NCI-H748 (cell line): ENCODE measurements around the gene BCS1L.

Experiments
- DNase-seq: peaks from one replicate; lab custom pipeline; 2025; ENCODE audit not compliant: unreplicated experiment; lab: John Stamatoyannopoulos, UW

Gene BCS1L

DNA sequence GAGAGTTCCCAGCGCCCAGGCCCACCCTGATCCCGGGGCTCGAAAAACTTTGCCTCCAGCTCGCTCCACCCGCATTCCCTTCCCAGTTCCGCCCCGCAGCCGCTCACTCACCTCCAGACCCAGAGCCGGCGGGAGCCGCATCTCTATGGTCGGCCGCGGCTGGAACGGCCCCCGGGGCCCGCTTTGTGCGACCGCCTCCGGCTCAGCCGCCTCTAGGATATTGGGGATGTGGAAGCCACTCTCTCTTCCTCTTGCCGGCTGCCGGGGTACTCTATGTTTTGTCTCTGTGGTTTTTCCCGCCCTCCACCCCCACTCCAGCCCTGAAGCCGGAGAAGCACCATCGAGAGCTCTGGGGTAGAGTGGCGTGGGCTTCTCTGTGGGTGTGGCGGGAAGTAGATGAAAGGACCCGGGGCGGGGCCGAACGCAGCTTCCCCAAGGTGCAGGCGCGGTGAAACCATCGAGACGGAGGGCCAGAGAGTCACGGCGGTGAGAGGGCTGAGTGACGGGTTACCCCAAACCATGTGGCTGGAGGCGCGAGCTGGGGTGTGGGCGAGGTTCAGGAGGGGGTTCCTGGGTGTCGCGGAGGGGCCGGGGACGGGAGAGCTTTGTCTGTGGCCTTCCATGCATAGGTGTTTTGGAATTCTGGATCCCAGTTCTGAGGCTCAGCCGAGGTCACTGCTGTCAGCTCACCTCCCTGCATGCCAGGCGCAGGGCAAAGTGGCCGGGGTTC lies at the start of gene BCS1L, which contains the start of gene ZNF142:
TSS of gene BCS1L (plus strand) at position 426 of the 730 bp plus-strand sequence. CDS start 1,305 bp downstream, outside the sequence.
TSS of gene ZNF142 (minus strand) at position 366 of the 730 bp plus-strand sequence. CDS start 3,194 bp downstream, outside the sequence.
- peak; percentile 94 for DNase-seq

GRCh38 chr2:218615868-218616315 lies 43.6 kb upstream of the BCS1L start:
- DNase-seq: no peak

DNA sequence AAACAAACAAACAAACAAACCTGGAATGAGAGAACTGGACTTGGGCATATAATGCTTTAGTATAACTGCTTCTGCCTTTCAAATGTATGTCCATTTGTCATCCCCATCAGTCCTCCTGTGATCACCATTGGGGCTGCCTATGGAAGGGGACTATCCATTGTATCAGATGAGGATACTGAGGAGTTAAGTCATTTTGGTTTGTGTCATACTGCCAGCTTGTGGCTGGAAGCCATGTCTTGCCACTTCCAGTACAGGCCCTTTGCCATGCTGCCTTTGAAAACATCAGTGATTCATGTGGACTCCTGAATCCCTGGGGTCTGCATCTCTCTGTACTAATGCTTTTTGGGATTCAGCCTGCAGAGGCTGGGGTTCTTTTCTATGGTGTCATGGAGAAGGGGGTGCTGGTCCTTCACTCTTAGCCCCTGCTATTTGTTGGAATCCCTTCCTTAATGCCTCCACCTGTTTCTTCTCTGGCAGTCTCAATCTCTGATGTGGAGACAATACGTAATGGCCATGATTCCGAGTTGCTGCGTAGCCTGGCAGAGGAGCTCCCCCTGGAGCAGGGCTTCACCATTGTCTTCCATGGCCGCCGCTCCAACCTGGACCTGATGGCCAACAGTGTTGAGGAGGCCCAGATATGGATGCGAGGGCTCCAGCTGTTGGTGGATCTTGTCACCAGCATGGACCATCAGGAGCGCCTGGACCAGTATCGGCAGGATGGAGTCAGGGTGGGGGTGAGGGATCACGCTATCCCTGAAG lies 41.2 kb upstream of the BCS1L start:
- DNase-seq: no peak

DNA sequence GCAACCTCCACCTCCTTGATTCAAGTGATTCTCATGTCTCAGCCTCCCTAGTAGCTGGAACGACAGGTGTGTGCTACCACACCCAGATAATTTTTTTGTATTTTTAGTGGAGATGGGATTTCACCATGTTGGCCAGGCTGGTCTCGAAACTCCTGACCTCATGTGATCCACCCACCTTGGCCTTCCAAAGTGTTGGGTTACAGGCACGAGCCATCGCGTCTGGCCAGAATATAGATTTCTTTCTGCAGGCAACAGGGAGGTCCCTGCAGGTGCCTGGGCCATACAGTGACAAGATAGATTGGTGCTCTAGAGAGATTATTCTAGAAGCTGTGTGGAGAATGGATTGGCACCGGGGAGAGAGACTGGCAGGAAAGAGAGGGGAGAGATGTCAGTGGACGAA lies 38.5 kb upstream of the BCS1L start:
- no peak for DNase-seq

DNA sequence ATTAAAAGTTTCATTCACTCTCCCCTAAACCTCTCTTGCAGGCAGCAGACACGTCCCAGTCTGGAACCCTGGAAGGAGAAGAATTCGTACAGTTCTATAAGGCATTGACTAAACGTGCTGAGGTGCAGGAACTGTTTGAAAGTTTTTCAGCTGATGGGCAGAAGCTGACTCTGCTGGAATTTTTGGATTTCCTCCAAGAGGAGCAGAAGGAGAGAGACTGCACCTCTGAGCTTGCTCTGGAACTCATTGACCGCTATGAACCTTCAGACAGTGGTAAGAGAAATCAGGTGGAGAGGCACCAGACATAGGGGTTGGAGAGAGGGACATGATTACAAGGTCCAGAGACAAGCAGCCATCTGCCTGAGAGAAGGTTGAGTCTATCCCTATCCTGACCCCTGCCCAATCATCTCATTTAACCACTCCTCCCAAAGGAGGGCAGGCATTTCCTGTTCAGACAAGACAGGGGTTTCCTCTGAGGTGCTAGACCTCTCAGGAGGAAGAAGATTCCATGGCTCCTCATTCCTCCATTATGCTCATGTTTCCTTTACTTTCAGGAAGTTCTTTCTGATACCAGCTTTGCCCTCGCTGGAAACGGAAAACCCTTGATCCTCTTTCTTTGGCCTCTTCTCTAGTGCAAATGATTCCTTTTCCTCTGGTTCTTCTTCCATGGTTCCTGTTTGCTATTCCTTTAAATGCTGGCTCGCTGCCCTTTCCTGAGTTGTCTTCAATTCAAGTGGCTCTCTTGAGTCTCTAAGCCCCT lies 36.7 kb upstream of the BCS1L start:
- DNase-seq: no peak

GRCh38 chr2:218623366-218623705 lies 36.1 kb upstream of the BCS1L start:
- no peak for DNase-seq

- no peak for DNase-seq
These were observed 33.1 kb upstream of the BCS1L start for GRCh38 chr2:218626369-218626768.

DNA sequence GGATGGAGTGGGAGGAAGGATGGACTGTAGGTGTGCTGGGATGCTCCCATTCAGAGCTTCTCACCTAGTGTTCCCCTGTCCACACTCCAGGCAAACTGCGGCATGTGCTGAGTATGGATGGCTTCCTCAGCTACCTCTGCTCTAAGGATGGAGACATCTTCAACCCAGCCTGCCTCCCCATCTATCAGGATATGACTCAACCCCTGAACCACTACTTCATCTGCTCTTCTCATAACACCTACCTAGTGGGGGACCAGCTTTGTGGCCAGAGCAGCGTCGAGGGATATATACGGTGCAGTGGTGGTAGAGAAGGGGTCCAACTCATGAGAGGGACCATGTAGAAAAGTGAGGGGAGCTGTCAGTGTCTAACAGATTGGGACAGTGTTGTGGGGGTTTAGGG lies 31.5 kb upstream of the BCS1L start:
- DNase-seq: no peak

DNA sequence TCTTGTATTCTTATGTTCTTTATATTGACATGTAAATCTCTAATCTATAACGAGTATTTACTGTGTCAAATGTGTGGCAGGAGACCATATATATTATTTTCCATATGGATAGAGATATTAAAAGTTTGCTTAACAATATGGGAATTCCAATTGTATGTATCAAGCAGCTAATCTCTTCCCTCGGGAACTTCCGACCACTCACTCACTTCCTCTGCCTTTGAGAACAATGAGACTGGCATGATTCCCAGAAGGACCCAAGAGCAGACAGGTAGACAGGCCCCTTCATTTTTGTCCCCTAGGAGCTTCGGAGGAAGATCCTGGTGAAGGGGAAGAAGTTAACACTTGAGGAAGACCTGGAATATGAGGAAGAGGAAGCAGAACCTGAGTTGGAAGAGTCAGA lies 27.6 kb upstream of the BCS1L start:
- no peak for DNase-seq

DNA sequence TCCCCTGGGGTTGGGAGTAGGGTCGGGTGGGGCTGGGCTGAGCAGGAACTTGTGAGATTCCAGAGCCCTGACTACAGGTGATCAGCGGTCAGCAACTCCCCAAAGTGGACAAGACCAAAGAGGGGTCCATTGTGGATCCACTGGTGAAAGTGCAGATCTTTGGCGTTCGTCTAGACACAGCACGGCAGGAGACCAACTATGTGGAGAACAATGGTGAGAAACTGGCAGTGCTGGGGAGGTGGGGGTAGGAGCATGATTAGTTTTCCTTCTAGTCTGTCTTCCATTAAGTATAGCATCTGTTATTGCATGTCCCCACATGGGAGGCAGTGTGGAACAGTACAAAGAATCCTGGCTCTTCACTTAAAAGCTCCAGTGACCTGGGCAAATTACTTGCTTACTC lies 23.8 kb upstream of the BCS1L start:
- no peak for DNase-seq

GRCh38 chr2:218638372-218638771 lies 21.1 kb upstream of the BCS1L start:
- no peak for DNase-seq

DNA sequence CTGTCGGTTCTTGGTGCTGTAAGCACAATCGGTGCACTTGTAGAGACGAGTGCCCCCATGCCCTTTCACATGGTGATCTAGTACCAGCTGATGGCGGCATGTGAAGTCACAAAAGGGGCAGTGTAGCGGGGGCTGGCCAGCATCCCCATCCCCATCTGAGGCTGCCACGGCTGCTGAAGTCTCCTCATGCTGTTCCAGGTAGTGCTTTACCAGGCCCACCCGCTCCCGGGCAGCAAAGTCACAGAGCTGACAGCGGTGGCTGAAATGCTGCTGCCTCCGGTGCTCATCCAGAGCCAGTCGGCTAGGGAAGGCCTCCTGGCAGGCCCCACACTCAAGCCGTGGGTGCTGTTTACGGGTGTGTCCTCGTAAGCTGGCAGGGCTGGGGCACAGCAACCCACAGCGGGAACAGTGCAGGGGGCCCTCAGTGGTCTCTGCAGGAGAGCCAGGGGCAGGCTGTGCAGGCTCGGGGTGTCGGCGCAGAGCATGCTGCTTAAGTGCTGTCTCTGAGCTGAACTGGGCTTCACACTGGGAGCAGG lies 17.3 kb upstream of the BCS1L start:
- DNase-seq: no peak

DNA sequence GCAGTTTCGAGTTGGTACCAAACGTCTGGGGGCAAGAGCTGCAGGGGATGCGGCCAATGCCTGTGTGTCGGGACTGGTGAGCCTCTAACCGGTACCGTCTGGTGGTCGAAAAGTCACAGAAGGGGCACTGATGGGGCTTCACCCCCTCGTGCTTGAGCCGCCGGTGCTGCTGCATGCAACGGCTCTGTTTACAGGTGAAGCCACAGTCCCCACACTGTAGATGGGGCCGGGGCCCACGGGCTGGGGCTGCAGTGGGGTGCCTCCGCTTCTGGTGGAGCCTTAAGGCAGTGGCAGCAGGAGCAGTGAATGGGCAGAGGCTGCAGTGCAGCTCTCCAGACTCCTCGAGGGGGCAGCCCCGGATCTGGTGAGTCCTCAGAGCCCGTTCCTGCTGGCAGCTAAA lies 16.7 kb upstream of the BCS1L start:
- DNase-seq: no peak

DNA sequence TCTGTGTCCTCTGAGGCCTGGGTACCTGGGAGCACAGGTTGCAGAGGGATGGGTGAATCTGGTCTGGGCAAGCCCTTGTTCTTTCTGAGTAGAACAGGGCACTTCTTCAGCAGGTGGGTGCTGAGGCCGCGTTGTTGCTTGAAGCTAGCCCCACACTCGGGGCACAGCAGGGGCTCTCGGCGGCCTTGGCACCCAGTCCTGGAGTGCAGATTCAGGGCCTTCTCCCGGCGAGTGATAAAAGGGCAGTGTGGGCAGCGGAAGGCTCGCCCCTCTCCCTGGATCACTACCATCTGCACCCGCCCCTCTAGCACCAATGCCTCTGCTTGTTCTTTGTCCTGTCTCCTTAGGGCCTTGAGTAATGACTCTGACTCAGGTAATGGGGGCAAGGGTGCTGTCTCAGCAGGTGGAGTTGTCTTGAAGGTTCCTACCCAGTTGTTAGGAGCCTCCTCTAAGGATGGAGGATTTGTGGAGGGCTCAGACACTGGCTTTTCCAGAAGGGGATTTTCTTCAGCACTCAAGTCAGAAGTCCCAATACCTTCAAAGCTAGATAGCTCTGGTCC lies 15.7 kb upstream of the BCS1L start:
- DNase-seq: no peak

DNA sequence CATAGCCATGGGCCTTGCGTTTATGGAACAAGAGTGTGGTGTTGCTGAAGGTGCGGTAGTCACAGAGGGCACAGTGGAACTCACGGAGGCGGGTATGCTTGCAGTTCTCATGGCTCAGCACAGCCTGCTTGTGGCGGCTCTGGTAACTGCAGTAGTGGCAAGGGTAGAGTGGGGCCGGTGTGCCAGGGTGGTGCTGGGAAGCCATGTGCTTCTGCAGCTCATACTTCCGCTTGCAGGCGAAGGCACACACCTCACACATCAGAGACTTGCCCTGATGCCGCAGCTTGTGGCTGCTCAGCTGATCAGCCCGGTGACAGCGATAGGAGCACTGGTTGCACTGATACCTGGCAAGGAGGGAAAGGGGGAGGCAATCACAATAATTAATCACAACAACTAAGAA lies 14.8 kb upstream of the BCS1L start:
- no peak for DNase-seq

GRCh38 chr2:218645126-218645525 lies 14.4 kb upstream of the BCS1L start:
- no peak for DNase-seq

GRCh38 chr2:218648088-218648786 lies 11.2 kb upstream of the BCS1L start:
- peak; percentile 54 for DNase-seq

DNA sequence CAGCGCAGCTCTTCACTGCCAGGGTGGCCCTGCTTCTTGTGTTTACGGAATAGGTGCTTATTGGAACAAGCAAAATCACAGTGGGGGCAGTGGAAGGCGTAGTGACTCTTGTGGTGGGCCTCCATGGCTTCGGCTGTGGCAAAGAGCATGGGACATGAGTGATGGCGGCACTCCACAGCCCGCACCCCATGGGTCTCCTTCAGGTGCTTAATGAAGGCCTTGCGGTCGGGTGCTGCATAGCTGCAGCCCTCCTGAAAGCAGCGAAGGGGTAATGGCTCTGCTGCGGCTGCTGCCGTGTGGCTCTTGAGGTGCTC lies 10.7 kb upstream of the BCS1L start:
- no peak for DNase-seq

- no peak for DNase-seq
These were observed 3.7 kb upstream of the BCS1L start for GRCh38 chr2:218655751-218656150.

- DNase-seq: peak; percentile 64
These were observed 719 bp upstream of the BCS1L start for GRCh38 chr2:218658671-218659257.
